NCI-H2081 (cell line): ENCODE measurements around the gene GNAZ.
A peak's percentile ranks its signal among the peaks of the same experiment; 100 is the strongest.
"Not testable (repeated sequence)": the region's sequence is repeated elsewhere in the genome, so short reads cannot be mapped to it uniquely, and the experiment has no call there.

Experiments used
- DNase-seq, 2 experiments: peaks; one replicate each; lab custom pipeline; 2025; lab: John Stamatoyannopoulos, UW

Gene GNAZ

DNA sequence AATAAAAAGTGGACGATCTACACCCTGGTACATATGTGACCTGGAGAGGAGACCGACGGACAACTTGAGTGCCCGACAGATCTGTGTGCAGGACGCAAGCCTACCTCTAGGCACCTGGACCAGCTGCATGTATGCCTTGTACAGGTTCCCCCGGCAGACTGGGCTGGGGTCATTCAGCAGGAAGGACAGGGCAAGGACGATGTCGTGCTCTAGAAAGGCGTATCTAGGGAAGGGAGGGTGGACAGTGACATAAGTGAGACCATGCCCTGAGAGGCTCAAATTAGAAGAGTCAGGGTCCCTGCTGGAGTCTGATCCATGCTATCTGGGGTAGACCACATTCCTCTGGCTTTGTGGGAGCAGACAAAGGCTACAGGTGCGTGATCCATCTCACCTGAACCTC lies 63.6 kb downstream of the GNAZ start:
- no peak for DNase-seq

DNA sequence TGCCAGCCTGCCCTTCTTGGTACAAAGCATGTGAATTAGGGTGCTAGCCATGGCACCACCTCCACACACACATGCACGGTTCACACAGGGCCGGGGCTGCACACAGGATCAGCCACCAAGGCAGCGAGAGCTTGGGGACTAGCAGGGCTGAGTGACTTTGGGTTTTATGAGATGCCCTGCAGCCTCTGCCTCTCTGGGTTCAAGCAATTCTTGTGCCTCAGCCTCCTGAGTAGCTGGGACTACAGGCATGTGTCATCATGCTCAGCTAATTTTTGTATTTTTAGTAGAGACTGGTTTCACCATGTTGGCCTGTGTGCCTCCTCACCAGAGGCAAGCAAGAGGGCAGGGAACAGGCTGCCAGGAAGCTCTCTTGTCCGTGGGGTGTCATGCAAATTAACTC lies 66.7 kb downstream of the GNAZ start:
- not testable (repeated sequence) for DNase-seq

DNA sequence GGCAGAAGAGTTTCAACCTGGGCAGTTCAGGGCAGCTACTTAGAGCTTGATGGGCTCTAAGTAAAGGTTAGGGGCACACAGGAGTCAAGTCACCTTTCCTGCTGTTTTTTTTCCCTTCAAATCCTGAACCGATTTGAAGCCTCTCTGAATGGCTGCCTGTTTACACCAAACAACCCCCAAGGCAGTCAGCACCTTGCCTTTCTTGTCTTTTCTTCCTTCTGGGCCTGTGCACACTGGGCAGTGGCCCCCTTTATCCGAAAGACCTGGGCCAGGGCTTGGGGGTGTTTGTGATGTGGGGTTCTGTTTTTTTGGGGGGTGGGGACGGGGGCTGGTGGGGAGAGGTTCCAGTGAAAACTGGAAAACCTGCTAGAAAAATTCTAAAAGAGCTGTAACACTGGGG lies 67.1 kb downstream of the GNAZ start:
- no peak for DNase-seq

DNA sequence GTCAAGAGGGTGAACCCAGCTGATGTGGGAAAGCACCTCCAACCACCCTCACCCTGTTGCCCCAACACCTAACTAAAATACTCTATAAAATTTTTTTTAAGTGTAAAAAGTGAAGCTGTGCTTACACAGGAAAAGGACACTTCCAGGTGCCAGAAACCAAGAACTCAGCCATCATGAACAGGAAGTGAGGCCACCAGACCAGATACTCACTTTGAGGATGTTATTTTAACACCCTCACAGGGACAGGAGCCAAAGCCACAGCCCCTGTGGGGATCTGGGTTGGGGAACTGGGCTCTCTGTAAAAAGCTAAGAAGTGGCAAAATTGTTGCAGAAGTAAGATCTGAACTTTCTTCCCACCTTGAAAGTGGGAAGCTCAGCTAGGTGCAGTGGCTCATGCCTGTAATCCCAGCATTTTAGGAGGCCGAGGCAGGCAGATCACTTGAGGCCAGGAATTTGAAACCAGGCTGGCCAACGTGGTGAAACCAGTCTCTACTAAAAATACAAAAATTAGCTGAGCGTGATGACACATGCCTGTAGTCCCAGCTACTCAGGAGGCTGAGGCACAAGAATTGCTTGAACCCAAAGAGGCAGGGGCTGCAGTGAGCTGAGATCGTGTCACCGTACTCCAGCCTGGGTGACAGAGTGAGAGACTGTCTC lies 67.7 kb downstream of the GNAZ start:
- DNase-seq, result no peak

DNA sequence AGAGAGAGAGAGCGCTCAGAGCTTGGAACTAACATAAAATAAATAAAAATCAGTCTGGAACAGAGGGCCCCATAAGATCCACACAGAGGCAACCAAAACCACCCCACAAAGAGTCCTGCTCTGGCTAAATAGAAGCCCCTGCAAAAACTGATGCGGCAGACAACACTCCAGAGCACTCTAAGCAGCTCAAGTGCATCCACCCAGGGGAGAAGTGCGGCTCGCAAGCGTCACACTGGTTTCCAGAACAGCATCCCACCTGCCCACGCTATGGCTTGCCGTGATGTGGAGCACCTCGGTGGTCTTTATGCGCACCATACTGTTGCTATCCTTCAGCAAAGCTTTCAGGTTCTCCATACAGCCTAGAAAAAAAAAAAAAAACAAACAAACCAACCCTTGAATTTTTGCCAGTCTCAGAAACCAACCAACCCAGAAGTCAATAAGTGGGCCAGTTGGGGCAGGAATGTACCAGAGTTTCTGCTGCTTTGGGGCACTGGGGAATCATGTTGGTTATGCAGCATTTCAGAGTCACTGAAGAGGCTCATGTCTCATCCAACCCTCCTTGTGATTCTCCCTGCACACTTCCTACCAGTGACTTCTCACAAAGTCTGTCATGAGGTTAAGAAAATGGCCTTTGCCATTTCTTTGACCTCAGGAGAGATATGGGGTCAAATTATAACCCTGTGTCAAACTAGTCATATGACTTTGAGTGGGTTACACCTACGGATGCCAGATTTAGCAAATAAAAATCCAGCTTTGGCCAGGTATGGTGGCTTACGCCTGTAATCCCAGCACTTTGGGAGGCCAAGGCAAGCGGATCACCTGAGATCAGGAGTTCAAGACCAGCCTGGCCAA lies 68.5 kb downstream of the GNAZ start:
- DNase-seq, result no peak

DNA sequence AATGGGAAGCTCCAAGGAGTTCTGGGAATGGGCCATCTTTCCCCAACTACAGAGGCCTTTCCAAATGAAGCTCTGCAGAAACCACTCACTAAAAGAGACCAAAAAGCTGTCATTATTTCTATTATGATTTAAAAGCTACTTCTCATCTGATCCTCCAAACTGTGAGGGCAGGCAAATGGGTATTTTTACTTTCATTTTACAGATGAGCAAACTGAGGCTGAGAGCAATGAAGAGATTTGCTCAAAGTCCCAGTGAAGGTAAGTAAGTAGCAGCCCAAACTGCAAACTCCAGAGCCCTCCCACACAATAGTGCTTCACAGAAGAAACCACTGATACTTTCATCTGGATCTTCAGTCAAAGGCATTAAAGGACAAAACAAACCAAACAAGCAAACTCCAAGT lies 70.1 kb downstream of the GNAZ start:
- DNase-seq, result no peak

DNA sequence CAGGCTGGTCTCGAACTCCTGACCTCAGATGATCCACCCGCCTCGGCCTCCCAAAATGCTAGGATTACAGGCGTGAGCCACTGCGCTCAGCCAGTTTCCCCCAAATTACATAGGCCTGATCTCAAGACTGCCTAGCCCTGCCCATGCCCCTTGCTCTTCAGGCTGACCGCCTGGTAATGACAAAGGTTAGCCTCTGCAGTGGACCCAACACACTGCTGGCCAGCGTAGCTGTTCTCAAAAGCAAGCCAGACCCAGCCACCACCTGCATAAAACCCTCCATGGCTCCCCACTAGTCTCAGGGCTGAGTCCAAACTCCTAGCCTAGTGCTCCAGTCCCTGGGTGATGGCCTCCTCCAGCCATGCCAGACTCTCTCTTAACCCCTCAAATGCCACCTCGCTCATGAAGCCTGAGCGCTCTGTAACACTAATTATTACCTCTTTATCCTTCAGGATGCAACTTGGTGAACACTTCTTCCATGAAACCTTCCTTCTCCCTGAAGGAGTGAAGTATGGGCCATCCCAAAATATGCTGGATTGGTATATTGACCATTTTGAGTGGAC lies 72.3 kb downstream of the GNAZ start:
- no peak for DNase-seq

DNA sequence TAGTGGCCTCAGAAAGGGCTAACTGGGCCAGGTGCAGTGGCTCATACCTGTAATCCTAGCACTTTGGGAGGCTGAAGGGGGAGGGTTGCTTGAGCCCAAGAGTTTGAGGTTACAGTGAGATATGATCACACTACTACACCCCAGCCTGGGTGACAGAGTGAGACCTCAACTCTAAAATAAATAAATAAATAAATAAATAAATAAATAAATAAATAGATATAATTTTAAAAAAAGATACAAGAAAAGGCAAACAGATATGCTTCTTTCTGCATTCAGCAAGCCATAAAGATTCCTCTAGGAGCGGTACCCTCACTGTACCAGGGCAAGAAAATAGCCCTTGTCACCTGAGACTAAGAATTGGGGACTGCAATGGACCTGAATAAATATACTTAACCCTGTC lies 72.8 kb downstream of the GNAZ start:
- no peak for DNase-seq

DNA sequence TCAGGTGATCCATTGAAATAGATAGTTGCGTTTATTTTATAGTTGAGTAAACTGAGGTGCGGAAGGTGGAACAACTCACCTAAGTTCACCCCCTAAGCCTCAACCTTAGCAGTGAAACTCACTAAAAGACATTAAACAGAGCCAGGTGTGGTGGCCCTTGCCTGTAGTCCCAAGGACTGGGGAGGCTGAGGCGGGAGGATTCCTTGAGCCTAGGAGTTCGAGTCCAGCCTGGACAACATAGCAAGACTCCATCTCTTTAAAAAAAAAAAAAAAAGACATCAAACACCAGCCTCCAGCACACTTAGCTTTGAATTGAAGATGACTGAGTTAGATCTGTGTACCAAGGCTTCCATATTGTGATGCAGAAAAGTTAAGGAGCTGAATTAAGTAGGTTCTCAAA lies 74.1 kb downstream of the GNAZ start:
- no peak for DNase-seq

DNA sequence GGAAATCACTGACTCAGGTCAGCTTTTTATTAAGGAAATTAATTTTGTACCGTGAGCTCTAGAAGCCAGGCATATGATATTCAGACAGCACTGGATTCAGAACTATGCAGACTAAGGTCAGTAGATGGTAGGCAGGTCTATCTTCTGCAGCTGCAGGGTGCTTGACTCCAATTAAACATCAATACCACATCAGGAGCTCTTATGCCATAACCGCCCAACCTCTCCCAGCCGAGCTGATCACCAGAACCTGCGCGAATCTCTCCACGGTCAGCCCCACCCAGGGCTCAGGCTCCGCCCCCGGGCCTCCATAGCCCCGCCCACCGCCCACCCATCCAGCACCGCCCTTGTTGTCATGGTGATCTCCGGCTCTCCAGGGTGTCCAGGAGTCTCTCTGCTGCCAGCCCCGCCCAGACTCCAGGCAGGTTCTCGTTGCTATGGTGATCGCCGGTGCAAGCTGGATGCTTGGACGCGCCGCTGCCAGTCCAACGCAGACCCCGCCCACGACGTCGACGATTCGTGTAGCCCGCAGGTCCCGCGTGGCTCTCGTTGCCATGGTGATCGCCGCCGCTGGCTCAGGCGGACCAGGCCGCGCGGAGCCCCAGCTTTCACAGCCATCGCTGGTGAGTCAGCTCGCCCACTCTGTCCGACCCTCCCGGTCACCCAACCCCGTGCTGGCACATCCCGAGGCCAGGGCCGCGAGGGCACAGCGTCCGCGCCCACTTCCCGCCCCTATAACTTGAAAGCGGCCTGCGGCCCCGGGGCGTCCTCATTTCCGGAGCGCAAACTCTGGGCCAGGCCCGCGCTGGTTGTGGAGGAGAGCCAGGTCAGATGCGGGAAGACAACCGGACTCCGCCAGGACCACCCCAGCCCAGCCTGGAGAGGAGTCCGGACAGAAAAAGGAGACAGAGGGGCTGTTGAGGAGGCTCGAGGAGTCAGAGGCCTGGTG lies 74.9 kb downstream of the GNAZ start, which contains the start of gene RAB36:
Gene RAB36, plus strand, starts transcription at position 546 of the 946 bp plus-strand sequence. CDS start 1,140 bp downstream, outside the sequence.
- peak; percentile 88 to 90 for DNase-seq

DNA sequence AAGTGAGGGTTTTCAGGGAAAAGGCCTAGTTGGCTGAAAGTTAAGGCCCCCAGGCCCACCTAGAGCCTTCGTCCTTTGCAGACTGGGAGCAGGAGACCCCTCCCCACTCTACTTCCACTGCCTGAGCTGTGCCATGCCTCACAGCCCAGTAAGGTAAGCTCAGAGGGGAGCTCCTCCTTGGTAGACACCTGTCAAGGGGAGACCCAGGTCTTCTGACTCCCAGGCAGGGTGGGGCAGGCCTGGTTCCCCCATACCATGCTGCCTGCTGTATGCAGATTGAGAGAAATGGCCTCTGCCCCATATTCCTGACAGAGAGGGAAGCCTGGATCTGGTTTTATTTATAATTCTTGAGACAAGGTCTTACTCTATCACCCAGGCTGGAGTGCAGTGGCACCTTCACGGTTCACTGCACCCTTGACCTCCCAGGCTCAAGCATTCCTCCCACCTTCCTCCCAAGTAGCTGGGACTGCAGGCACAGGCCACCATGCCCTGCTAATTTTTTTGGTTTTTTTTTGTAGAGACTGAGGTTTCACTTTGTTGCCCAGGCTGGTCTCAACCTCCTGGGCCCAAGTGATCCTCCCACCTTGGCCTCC lies 75.7 kb downstream of the GNAZ start:
- no peak for DNase-seq

DNA sequence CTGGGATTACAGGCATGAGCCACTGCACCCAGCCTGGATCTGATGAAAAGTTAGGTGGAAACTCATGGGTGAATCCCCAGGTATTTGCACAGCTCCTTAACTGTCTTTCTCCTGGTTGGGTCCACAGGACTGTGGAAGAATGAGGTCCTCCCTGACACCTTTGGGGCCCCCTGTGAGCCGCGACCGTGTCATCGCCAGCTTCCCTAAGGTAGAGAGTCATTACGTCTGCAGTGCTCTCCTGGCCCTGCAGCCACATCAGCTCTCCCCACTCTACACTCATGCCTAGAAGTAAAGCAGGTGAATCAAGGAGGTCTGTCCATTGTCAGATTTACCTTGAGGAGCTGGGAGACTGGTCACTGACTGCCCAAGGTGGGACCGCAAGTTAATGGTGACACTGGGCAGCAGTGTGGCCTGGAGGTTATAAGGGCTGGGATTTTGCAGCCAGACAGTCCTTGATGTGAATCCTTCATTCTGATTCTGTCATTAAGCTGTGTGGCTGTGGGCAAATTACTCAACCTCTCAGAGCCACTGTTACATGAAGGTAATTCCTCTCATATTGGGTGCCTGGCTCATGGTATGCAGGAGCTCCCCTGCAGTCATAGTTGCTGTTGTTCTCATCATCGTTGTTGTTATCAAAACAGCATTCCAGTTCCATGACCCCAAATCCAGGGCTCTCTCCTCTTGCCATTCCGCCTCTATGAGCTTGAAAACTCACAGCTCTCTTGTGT lies 76.3 kb downstream of the GNAZ start:
- no peak for DNase-seq

DNA sequence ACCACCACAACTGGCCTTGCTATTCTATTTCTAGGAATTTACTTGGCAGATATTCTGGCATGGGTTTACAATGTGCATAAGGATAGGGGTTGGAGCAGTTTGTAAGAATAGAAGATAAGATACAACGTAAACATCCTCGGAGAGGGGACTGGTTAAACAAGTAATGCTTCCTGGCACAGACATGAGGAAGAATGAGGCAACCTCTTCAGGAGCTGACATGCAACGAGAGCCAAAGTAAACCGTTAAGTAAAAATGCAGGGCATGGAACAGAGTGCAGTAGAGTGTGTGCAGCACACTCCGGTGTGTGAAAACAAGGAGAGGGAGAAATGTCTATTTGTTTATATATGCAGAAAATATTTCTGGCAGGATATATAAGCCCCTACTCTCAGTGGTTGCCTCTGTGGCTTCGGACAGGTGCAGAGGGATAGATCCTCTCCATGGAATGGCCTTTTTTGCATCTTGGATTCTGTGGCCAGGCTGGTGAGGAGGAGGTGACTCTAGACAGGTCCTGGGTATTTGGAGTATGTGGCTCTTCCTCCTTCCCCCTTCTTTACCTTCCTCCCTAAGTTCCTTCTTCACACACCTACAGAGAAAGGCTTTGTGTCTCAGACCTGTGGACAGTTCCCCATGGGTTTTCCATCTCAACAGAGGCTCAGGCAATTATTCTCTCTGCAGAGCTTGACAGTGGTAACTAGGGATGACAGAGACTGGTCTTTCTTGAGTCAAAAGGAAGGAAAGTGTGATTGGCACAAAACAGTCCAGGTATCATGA lies 77.5 kb downstream of the GNAZ start:
- no peak for DNase-seq

DNA sequence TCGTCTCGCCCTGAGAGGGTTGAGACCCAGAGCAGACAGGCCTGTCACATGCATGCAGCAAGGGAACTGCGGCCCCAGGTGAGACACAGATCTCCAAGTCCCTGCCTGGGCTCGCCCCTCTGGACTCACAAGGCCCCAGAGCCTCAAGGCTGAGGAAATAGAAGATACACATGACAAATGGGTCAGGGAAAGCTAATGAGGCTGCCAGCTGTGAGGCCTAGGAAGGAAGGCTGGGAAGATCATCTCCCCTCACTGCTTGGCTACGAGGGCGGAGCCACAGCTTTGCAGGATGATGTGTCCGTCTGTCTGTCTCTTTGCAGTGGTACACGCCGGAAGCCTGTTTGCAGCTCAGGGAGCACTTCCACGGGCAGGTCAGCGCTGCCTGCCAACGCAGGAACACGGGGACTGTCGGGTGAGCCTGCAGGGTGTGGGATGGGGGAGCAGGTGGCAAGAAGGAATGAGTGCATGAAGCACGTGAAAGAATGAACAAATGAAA lies 79.5 kb downstream of the GNAZ start:
- DNase-seq, result no peak

DNA sequence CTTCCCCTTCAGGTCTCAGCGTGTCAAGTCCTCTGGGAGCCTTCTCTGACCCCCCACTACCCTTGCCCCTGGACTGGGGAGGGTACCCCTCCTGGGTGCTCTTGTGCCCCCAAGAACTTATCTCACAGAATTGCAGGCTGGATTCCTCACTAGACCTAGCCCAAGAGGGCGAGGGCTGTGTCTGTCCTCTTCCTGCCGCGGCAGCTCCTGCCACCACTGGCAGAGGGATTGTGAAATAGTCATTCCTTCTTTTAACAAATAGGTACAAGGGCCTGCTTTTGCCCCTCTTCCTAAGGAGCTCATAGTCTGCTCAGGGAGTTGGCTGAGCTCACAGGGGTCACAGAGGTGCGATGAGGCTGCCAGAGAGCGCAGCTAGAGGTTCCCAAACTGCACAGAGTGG lies 80.4 kb downstream of the GNAZ start:
- DNase-seq, result no peak

DNA sequence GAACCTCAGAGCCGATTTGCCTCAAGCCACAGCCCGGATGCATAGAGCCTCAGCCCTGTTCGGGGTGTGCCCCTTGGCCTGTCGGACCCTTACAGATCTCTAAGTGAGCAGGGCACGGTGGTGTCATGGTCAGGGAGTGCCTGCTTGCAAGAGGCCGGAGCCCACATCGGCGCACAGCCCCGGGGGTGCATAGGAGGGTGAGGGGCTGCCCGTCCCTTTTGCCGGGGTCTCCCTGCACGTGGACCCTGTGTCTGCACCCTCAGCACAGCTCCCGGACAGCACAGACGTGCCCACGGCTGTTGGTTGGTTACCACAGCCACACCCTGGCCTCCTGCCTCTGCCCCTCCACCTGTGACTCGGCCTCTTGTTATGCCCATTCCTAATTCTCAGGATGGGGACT lies 81.5 kb downstream of the GNAZ start:
- no peak for DNase-seq

DNA sequence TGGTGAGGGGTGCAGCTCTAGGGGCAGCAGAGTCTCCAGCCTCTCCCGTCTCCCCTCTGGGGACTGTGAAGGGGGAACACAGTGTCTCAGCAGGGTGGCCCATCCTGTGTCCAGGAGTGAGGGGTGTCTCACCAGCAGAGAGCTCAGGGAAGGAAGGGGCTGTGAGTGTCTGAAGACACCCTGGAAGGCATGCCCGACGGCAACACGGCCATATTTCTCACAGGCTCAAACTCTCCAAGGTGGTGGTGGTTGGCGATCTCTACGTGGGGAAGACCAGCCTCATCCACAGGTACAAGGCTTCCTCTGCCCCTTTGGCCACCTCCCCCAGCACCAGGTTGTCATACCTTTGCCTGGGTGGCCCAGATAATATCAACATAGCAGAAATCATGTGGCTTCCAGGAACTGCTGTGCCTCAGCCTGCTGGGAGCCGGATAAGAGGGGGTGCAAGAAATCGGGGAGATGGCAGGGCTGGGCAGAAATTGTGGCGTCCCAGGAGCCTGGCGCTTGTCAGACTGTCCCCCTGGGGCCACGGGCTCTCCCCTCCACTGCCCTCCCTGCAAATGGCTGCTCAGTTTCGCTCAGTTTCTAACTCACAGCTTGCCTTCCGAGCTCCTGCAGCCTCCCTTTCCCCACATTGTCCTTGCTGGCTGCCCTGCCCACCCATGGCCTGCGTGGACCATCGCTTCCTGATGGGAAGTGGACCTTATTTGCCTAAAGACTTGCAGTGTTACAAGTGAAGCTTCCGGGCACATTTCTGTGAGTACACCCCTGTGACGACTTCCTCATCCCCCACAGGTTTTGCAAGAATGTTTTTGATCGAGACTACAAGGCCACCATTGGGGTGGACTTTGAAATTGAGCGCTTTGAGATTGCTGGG lies 82.2 kb downstream of the GNAZ start:
- DNase-seq, result no peak

DNA sequence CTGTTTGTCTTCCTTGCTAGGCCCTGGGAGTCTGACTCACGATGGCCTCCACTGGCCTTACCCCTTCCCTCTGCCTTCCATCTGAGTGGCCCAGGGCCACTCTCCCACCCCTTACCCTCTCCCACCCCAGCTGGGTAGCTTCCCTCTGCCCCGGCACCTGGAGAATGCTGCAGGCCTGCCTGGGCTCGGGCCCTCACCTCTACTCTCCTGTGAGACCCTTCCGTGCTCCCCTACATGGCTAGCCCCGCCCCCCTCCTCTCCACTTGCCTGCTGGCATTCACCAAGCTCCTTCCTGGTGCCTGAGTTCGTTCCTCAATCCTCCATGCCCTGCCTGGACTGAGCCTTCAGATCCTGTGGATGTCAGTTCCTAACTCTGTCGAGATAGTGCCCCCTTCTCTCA lies 83.7 kb downstream of the GNAZ start:
- no peak for DNase-seq

DNA sequence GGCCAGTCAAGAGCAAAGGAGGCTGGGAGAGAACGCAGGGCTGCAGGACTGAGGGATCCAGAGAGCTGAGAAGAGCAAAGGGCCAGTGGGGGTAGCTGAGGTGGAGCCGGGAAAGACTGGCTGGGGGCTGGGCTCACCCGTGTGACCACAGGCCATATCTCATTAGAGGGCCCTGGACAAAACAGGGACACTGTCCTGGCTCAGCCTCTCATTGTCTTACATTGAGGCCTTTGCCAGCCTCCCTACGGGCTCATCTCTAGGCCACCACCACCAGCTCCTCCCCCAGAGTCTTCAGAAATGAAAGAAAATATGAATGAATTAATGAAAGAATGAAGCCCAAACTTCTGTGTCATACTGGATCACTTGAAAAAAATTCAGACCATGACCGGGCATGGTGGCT lies 84.1 kb downstream of the GNAZ start:
- DNase-seq, result no peak
